Suprapubic skin (tissue), 3 donors: ENCODE results near the gene LIPF.

ENCODE experiments used
- POLR2A ChIP-seq, 2 donors: fragments of 450-650 bp; IDR thresholded peaks; one replicate each; pipeline ENCODE4 v1.6.1; 2017; ENCODE audit warnings: antibody characterized with exemption in 2 of 2, mild to moderate bottlenecking in 2 of 2, moderate library complexity in 2 of 2
- TF ChIP-seq, protein P1 (sequence below), 2 donors: fragments of 200-600 bp in 1 of 2; fragments of 450-650 bp in 1 of 2; sonication (generic) in 1 of 2; IDR thresholded peaks; one replicate each; pipeline ENCODE4 v1.5.1; 2016 to 2019; ENCODE audit warnings: antibody characterized with exemption in 2 of 2, mild to moderate bottlenecking in 1 of 2, moderate library complexity in 1 of 2

DNA sequence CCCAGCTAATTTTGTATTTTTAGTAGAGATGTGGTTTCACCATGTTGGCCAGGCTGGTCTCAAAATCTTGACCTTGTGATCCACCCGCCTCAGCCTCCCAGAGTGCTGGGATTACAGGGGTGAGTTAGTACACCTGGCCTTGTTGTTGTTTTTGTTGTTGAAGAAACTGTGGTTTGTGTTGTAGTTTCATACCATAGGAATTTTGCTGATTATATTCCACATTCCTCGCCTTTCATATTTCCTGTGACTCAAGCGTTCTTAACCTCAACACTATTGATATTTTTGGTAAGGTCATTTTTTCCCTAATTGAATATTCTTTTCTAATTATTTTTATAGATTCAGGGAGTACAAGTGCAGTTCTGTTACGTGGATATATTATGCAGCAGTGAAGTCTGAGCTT is 16.7 kb downstream of the LIPF start:
- TF ChIP-seq POLR2A (IDR thresholded peaks at IDR 0.05), result no peak
- TF ChIP-seq, protein P1, sequence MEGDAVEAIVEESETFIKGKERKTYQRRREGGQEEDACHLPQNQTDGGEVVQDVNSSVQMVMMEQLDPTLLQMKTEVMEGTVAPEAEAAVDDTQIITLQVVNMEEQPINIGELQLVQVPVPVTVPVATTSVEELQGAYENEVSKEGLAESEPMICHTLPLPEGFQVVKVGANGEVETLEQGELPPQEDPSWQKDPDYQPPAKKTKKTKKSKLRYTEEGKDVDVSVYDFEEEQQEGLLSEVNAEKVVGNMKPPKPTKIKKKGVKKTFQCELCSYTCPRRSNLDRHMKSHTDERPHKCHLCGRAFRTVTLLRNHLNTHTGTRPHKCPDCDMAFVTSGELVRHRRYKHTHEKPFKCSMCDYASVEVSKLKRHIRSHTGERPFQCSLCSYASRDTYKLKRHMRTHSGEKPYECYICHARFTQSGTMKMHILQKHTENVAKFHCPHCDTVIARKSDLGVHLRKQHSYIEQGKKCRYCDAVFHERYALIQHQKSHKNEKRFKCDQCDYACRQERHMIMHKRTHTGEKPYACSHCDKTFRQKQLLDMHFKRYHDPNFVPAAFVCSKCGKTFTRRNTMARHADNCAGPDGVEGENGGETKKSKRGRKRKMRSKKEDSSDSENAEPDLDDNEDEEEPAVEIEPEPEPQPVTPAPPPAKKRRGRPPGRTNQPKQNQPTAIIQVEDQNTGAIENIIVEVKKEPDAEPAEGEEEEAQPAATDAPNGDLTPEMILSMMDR (IDR thresholded peaks at IDR 0.05), result no peak
